HG02840 (cell line): ENCODE measurements around the gene EEF1E1.
"Not testable (repeated sequence)": the region's sequence is repeated elsewhere in the genome, so short reads cannot be mapped to it uniquely, and the experiment has no call there.

ENCODE experiments used
- ATAC-seq: cut with Tn5 transposase; IDR thresholded peaks from one replicate; pipeline ENCODE4 v1.9.1; 2021; ENCODE audit warnings: mild to moderate bottlenecking, moderate library complexity, moderate number of reproducible peaks; ENCODE audit not compliant: unreplicated experiment, low FRiP score

Gene EEF1E1

GRCh38 chr6:8064638-8065518 is 37.5 kb downstream of the EEF1E1 start:
- no peak for ATAC-seq

DNA sequence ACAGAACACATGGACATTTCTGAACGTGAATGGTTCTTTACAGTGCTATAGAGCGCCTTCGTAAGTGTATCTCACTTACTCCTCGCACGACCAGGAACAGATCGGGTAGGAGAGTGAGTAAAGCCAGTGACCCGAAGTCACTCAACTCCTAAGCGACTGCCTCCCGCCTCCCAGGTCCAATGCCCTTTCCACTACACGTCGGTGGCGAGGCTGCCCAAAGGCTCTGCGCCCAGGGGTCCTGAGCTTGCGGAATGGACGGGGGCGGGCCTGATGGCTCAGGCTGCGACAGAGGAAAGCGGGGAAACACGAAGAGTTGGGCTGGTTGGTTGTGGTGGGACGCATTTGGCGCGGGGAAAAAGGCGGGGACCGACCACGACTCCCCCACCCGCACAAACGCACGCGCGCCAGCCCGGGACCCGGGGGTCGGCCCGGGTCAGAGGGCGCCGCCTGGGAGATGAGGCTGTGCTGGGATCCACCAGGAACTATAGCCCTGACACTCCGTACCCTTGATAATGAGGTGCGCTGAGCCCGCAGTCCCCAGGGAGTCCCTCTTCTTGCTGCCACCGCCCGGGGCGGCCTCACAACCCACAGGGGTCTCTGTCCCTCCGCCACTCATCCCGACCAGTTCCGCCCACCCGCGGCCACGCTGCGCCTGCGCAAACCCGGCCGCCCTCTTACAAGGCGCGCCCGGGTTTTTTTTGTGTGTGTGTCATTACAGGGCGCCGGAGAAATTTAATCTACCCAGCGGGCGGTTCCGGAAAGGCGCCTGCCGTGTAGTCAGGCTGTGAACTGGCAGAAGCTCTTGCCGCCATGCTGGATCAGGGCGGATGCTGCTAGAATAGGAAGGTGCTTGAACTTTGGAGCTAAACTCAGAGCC is 38.3 kb downstream of the EEF1E1 start, which contains the start of gene BLOC1S5:
Gene BLOC1S5 (minus strand): TSS at position 629 of the 877 bp plus-strand sequence. CDS start 13 bp downstream, at position 616.
- peak; percentile 91 for ATAC-seq

DNA sequence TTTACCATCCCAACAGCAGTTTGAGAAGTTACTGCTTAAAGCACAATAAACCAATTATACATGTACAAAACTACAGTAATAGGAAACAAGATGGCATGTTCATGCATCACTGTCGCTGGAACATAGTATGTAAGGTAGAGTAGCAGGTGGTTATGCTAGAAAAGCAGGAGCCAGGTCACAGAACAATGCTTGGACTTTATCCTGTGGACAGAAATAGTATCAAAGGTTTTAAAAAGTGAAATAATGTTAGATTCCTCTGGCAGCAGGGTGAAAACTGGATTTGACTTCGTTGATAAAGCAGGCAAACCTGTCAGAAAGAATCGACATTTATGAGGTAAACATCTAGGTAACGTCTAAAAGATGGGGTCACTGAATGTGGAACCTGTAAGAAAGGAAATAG is 40.6 kb downstream of the EEF1E1 start:
- ATAC-seq = no peak

GRCh38 chr6:8060346-8060745 is 42.0 kb downstream of the EEF1E1 start:
- ATAC-seq = no peak

- no peak for ATAC-seq
These were observed 43.2 kb downstream of the EEF1E1 start for GRCh38 chr6:8059129-8059528.

- no peak for ATAC-seq
These were observed 44.6 kb downstream of the EEF1E1 start for GRCh38 chr6:8057793-8058192.

DNA sequence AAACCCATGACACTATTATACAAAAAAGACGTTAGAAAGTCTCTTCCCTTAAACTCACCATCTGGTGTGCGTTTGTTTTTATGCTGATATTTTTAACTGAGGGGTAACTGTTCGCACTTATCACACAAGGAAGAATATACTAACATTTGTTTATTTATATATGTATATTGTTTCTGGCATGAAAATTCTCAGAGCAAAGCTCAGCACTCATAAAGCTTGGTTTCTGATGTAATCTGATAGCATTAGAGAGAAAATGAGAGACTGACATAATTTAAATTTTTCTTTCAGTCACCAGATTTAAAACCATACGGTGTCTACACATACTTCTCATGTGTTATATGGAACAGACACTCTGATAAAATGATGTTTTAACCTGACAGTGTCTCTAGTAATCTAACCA is 45.1 kb downstream of the EEF1E1 start:
- ATAC-seq = no peak

DNA sequence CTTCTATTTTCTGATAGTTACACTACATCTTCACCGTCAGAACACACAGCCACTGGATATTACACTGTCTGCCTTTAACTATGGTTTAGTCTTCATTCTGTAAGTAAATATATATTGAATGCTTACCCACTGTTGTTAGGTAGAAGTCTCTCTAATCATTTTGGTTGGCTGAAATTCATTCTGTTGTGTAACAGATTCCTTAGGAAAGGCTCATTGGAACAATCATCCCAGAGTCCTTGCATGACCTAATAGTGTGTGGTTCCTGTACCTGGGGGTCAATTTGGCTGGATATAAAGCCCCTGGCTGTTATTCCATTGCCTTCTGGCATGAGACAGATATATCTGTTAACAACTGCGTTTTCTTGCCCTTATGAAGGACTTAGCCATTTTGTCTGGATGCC is 48.1 kb downstream of the EEF1E1 start:
- ATAC-seq = no peak

GRCh38 chr6:8047541-8048292 is 54.6 kb downstream of the EEF1E1 start:
- no peak for ATAC-seq

- not testable (repeated sequence) for ATAC-seq
These were observed 56.6 kb downstream of the EEF1E1 start for GRCh38 chr6:8045769-8046168.

- no peak for ATAC-seq
These were observed 59.1 kb downstream of the EEF1E1 start for GRCh38 chr6:8043221-8043620.

GRCh38 chr6:8041913-8042583 is 60.3 kb downstream of the EEF1E1 start:
- no peak for ATAC-seq

GRCh38 chr6:8034107-8034506 is 68.2 kb downstream of the EEF1E1 start:
- ATAC-seq = not testable (repeated sequence)

DNA sequence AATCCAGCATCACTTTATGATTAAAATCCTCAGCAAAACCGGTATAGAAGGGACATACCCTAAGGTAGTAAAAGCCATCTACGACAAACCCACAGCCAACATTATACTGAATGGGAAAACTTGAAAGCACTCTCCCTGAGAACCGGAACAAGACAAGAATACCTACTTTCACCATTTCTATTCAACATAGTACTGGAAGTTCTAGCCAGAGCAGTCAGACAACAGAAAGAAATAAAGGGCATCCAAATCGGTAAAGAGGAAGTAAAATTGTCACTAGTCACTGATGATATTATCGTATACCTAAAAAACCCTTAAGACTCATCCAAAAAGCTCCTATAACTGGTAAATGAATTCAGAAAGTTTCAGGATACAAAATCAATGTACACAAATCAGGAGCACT is 71.4 kb downstream of the EEF1E1 start:
- ATAC-seq = no peak
